Stimulated activated CD8-positive, alpha-beta memory T cell treated with anti-CD3 and anti-CD28 coated beads, Interleukin-7, amount 100 ng/mL, for 1 hour (primary cell): ENCODE results near the gene CABP2.
"Not testable (repeated sequence)": the region's sequence is repeated elsewhere in the genome, so short reads cannot be mapped to it uniquely, and the experiment has no call there.

Experiments
- DNase-seq, 2 donors: peaks; one replicate each; pipeline ENCODE4 v3.0.0-alpha.2; 2020; ENCODE audit warnings: low read depth in 2 of 2

Gene CABP2

GRCh38 chr11:67494371-67495233 lies 28.6 kb downstream of the CABP2 start:
- no peak for DNase-seq

GRCh38 chr11:67493548-67494370 lies 29.5 kb downstream of the CABP2 start:
- DNase-seq: no peak

GRCh38 chr11:67492801-67493547 lies 30.3 kb downstream of the CABP2 start:
- no peak for DNase-seq

- no peak for DNase-seq
These were observed 31.0 kb downstream of the CABP2 start for GRCh38 chr11:67492069-67492727.

- DNase-seq: no peak
These were observed 31.8 kb downstream of the CABP2 start for GRCh38 chr11:67491276-67492068.

GRCh38 chr11:67490727-67491065 lies 32.5 kb downstream of the CABP2 start:
- no peak for DNase-seq

- DNase-seq: no peak
These were observed 33.1 kb downstream of the CABP2 start for GRCh38 chr11:67489885-67490726.

- DNase-seq: no peak
These were observed 33.9 kb downstream of the CABP2 start for GRCh38 chr11:67489203-67489884.

GRCh38 chr11:67486481-67487195 lies 36.6 kb downstream of the CABP2 start:
- no peak for DNase-seq

GRCh38 chr11:67485873-67486361 lies 37.3 kb downstream of the CABP2 start:
- DNase-seq: not testable (repeated sequence)

GRCh38 chr11:67484847-67485311 lies 38.4 kb downstream of the CABP2 start:
- no peak for DNase-seq

- no peak for DNase-seq
These were observed 39.2 kb downstream of the CABP2 start for GRCh38 chr11:67483831-67484665.

- peak; percentile 82 to 92 for DNase-seq
These were observed 40.1 kb downstream of the CABP2 start, which contains the start of gene AIP for GRCh38 chr11:67482827-67483798. AIP (plus strand) TSS chr11:67483026; CDS start chr11:67483159, 133 bp downstream.

- DNase-seq: no peak
These were observed 40.9 kb downstream of the CABP2 start for GRCh38 chr11:67482275-67482826.

- not testable (repeated sequence) for DNase-seq
These were observed 45.7 kb downstream of the CABP2 start for GRCh38 chr11:67477344-67478050.
